HEK293 (cell line): ENCODE results near the gene VPS13D.

Experiments used
- CTCF ChIA-PET: fragments of 350-600 bp; formaldehyde crosslinking; extraction: SDS; loops from one replicate; lab custom pipeline; 2021; ENCODE audit warnings: antibody characterized with exemption; lab: Yijun Ruan, JAX
- POLR2A ChIA-PET: fragments of 300-600 bp; formaldehyde crosslinking; extraction: SDS; loops from one replicate; lab custom pipeline; 2020; ENCODE audit warnings: antibody characterized with exemption, inconsistent platforms; lab: Yijun Ruan, JAX
- H3K27ac ChIP-seq: fragments of 200-500 bp; sonication (Bioruptor generic); 2 replicates; pipeline ENCODE4 v1.5.1; 2014; ENCODE audit warnings: low read depth, low read length, control low read depth, inconsistent platforms; ENCODE audit errors: extremely low read depth
- H3K36me3 ChIP-seq, 2 experiments: fragments of 200-500 bp in 1 of 2; sonication (Bioruptor generic) in 1 of 2; 1 replicate in 1 of 2; 2 replicates in 1 of 2; pipeline ENCODE4 v1.5.1; 2014 to 2017; ENCODE audit warnings: inconsistent platforms in 2 of 2, low read length in 2 of 2; ENCODE audit not compliant: control insufficient read depth in 2 of 2, insufficient read depth in 1 of 2
- H3K4me1 ChIP-seq: fragments of 200-500 bp; sonication (Bioruptor generic); 2 replicates; pipeline ENCODE4 v1.5.1; 2014; ENCODE audit warnings: mild to moderate bottlenecking, low read length, inconsistent platforms; ENCODE audit not compliant: control insufficient read depth, insufficient read depth
- H3K4me3 ChIP-seq: 2 replicates; pipeline ENCODE4 v1.5.1; 2011; ENCODE audit warnings: low read depth, mild to moderate bottlenecking, control low read depth, low read length, moderate library complexity
- H3K9me3 ChIP-seq: fragments of 200-500 bp; sonication (Bioruptor generic); 2 replicates; pipeline ENCODE4 v1.5.1; 2014; ENCODE audit warnings: low read depth, low read length, inconsistent platforms; ENCODE audit not compliant: control insufficient read depth, insufficient read depth
- ATF2 ChIP-seq: fragments of 450-650 bp; formaldehyde crosslinking; IDR thresholded peaks from 2 replicates; pipeline ENCODE4 v1.5.1; 2016; ENCODE audit warnings: missing biosample characterization, missing genetic modification characterization, low read depth
- HOXA7 ChIP-seq: sonication (generic); formaldehyde crosslinking; IDR thresholded peaks from 2 replicates; pipeline ENCODE4 v1.8.1; 2022; ENCODE audit warnings: missing genetic modification reagents, borderline replicate concordance
- KLF1 ChIP-seq: fragments of 450-650 bp; formaldehyde crosslinking; IDR thresholded peaks from 2 replicates; pipeline ENCODE4 v1.5.1; 2016; ENCODE audit warnings: missing biosample characterization, missing genetic modification characterization
- KLF10 ChIP-seq: fragments of 450-650 bp; IDR thresholded peaks from 2 replicates; pipeline ENCODE4 v1.5.1; 2018; ENCODE audit warnings: missing biosample characterization, mild to moderate bottlenecking, missing genetic modification characterization
- SETDB1 ChIP-seq: IDR thresholded peaks from one replicate; pipeline ENCODE4 v1.6.1; 2017; ENCODE audit warnings: mild to moderate bottlenecking, low read length, moderate library complexity, mixed read lengths; ENCODE audit not compliant: insufficient read length
- SP2 ChIP-seq: fragments of 450-650 bp; formaldehyde crosslinking; IDR thresholded peaks from 2 replicates; pipeline ENCODE4 v1.5.1; 2016; ENCODE audit warnings: missing biosample characterization, missing genetic modification characterization
- ZBTB20 ChIP-seq: fragments of 450-650 bp; formaldehyde crosslinking; IDR thresholded peaks from 2 replicates; pipeline ENCODE4 v1.5.1; 2016; ENCODE audit warnings: missing biosample characterization, missing genetic modification characterization
- ZBTB21 ChIP-seq: fragments of 450-650 bp; formaldehyde crosslinking; IDR thresholded peaks from 2 replicates; pipeline ENCODE4 v1.5.1; 2017; ENCODE audit warnings: missing biosample characterization, missing genetic modification characterization
- ZNF114 ChIP-seq: fragments of 450-650 bp; formaldehyde crosslinking; IDR thresholded peaks from 2 replicates; pipeline ENCODE4 v1.5.0; 2017; ENCODE audit warnings: missing biosample characterization, missing genetic modification characterization
- ZNF175 ChIP-seq: fragments of 450-650 bp; formaldehyde crosslinking; IDR thresholded peaks from 2 replicates; pipeline ENCODE4 v1.5.1; 2016; ENCODE audit warnings: missing biosample characterization, missing genetic modification characterization
- ZNF266 ChIP-seq: fragments of 450-650 bp; formaldehyde crosslinking; IDR thresholded peaks from 2 replicates; pipeline ENCODE4 v1.5.1; 2016; ENCODE audit warnings: missing biosample characterization, missing genetic modification characterization, low read depth
- ZNF341 ChIP-seq: fragments of 450-650 bp; formaldehyde crosslinking; IDR thresholded peaks from 2 replicates; pipeline ENCODE4; 2016; ENCODE audit warnings: low read depth, missing biosample characterization, missing genetic modification characterization
- ZNF398 ChIP-seq: fragments of 450-650 bp; formaldehyde crosslinking; IDR thresholded peaks from 2 replicates; pipeline ENCODE4 v1.5.1; 2017; ENCODE audit warnings: missing biosample characterization, missing genetic modification characterization
- ZNF423 ChIP-seq: fragments of 450-650 bp; formaldehyde crosslinking; IDR thresholded peaks from 2 replicates; pipeline ENCODE4 v1.5.1; 2016; ENCODE audit warnings: missing biosample characterization, missing genetic modification characterization
- ZNF426 ChIP-seq: fragments of 450-650 bp; formaldehyde crosslinking; IDR thresholded peaks from 2 replicates; pipeline ENCODE4 v1.5.1; 2017; ENCODE audit warnings: missing biosample characterization, missing genetic modification characterization, mild to moderate bottlenecking, inconsistent platforms, moderate library complexity
- ZNF501 ChIP-seq: fragments of 450-650 bp; formaldehyde crosslinking; IDR thresholded peaks from 2 replicates; pipeline ENCODE4 v1.5.1; 2016; ENCODE audit warnings: missing biosample characterization, missing genetic modification characterization
- ZNF513 ChIP-seq: fragments of 450-650 bp; IDR thresholded peaks from 2 replicates; pipeline ENCODE4 v1.5.1; 2018; ENCODE audit warnings: missing biosample characterization, missing genetic modification characterization
- ZNF555 ChIP-seq: fragments of 450-650 bp; formaldehyde crosslinking; conservative IDR thresholded peaks from 2 replicates; pipeline ENCODE4 v1.5.1; 2017; ENCODE audit warnings: missing biosample characterization, mild to moderate bottlenecking, missing genetic modification characterization, inconsistent platforms
- ZNF596 ChIP-seq: fragments of 450-650 bp; IDR thresholded peaks from 2 replicates; pipeline ENCODE4 v1.5.0; 2018; ENCODE audit warnings: missing biosample characterization, mild to moderate bottlenecking, missing genetic modification characterization, moderate library complexity
- ZNF600 ChIP-seq: fragments of 450-650 bp; formaldehyde crosslinking; IDR thresholded peaks from 2 replicates; pipeline ENCODE4 v1.5.1; 2016; ENCODE audit warnings: missing biosample characterization, missing genetic modification characterization
- ZNF621 ChIP-seq: fragments of 450-650 bp; formaldehyde crosslinking; IDR thresholded peaks from 2 replicates; pipeline ENCODE4 v1.5.1; 2017; ENCODE audit warnings: missing biosample characterization, missing genetic modification characterization
- ZNF639 ChIP-seq: fragments of 450-650 bp; formaldehyde crosslinking; IDR thresholded peaks from 2 replicates; pipeline ENCODE4 v1.5.1; 2016; ENCODE audit warnings: missing biosample characterization, missing genetic modification characterization
- ZNF645 ChIP-seq: fragments of 450-650 bp; formaldehyde crosslinking; IDR thresholded peaks from 2 replicates; pipeline ENCODE4; 2016; ENCODE audit warnings: missing biosample characterization, missing genetic modification characterization
- ZNF660 ChIP-seq: fragments of 450-650 bp; IDR thresholded peaks from 2 replicates; pipeline ENCODE4 v1.5.1; 2018; ENCODE audit warnings: missing biosample characterization, mild to moderate bottlenecking, missing genetic modification characterization
- ZNF692 ChIP-seq: fragments of 450-650 bp; formaldehyde crosslinking; IDR thresholded peaks from 2 replicates; pipeline ENCODE4 v1.5.1; 2016; ENCODE audit warnings: missing biosample characterization, missing genetic modification characterization
- ZNF701 ChIP-seq: fragments of 450-650 bp; formaldehyde crosslinking; IDR thresholded peaks from 2 replicates; pipeline ENCODE4 v1.5.1; 2016; ENCODE audit warnings: missing biosample characterization, missing genetic modification characterization
- ZSCAN23 ChIP-seq: fragments of 450-650 bp; formaldehyde crosslinking; IDR thresholded peaks from 2 replicates; pipeline ENCODE4 v1.5.1; 2016; ENCODE audit warnings: missing biosample characterization, missing genetic modification characterization
- ZSCAN5A ChIP-seq: fragments of 450-650 bp; formaldehyde crosslinking; IDR thresholded peaks from 2 replicates; pipeline ENCODE4 v1.5.1; 2016; ENCODE audit warnings: missing biosample characterization, missing genetic modification characterization

Gene VPS13D

GRCh38 chr1:12416744-12417143 lies 186.9 kb downstream of the VPS13D start:
- CTCF ChIA-PET, result interaction anchor here (0.6 to 2.4 kb wide), 2 partner anchors 10 to 18 kb away, joined by 3 to 9 read pairs; no protein-coding TSS in a partner anchor
- no peak overlapping the region for H3K27ac ChIP-seq
- POLR2A ChIA-PET, result no interaction called here
- no peaks in the 10 kb centered on the region for H3K9me3 ChIP-seq
- H3K4me1 ChIP-seq, result no peaks in the 10 kb centered on the region
- no peak overlapping the region for H3K4me3 ChIP-seq
- H3K36me3 ChIP-seq, result peaks cover 0 to 59% of the 10 kb centered on the region in 2 experiments; a peak in 2 of 3 replicates
- TF ChIP-seq ZBTB21 (tag by site-specific recombination) (no peak), SETDB1 (no peak), ZNF596 (no peak), ZNF513 (tag by site-specific recombination) (no peak), ZNF639 (tag by site-specific recombination) (no peak), ZSCAN23 (tag by site-specific recombination) (no peak), ZNF692 (tag by site-specific recombination) (no peak), ZNF175 (tag by site-specific recombination) (no peak), ZNF555 (tag by site-specific recombination) (no peak), ZNF114 (no peak), ZSCAN5A (tag by site-specific recombination) (no peak), ATF2 (tag by site-specific recombination) (no peak), HOXA7 (CRISPR knock-in tag) (no peak), ZNF621 (tag by site-specific recombination) (no peak), ZNF600 (no peak), ZNF266 (tag by site-specific recombination) (no peak), KLF10 (no peak), ZNF701 (no peak), KLF1 (tag by site-specific recombination) (no peak), ZBTB20 (tag by site-specific recombination) (no peak)

- peaks cover 0 to 52% of the 10 kb centered on the region in 2 experiments; a peak in 2 of 3 replicates for H3K36me3 ChIP-seq
- no peaks in the 10 kb centered on the region for H3K9me3 ChIP-seq
- TF ChIP-seq ZNF341 (tag by site-specific recombination), result no peak
- TF ChIP-seq SP2 (tag by site-specific recombination), result no peak
- no peak for TF ChIP-seq ZNF398 (tag by site-specific recombination)
- TF ChIP-seq ZNF645 (tag by site-specific recombination), result no peak
- TF ChIP-seq ZNF501, result no peak
- TF ChIP-seq ZNF660 (tag by site-specific recombination), result no peak
- TF ChIP-seq ZNF426 (tag by site-specific recombination), result no peak
- TF ChIP-seq ZNF423 (tag by site-specific recombination), result no peak
- H3K4me1 ChIP-seq, result no peaks in the 10 kb centered on the region
- no peak overlapping the region for H3K4me3 ChIP-seq
- H3K27ac ChIP-seq, result no peak overlapping the region
- ChIA-PET CTCF (interaction anchor here (0.6 to 2.4 kb wide), 2 partner anchors 11 to 17 kb away, joined by 3 to 9 read pairs; no protein-coding TSS in a partner anchor), POLR2A (no interaction called here)
These were observed 187.6 kb downstream of the VPS13D start for GRCh38 chr1:12417389-12417788.
